Spleen (tissue), 7 donors: Measurements from ENCODE around the gene AAK1.

ENCODE experiments used
- POLR2A ChIP-seq, 3 donors: fragments of 450-650 bp; IDR thresholded peaks; one replicate each; pipeline ENCODE4 v1.5.1; 2017; ENCODE audit warnings: antibody characterized with exemption in 3 of 3, mild to moderate bottlenecking in 1 of 3
- POLR2AphosphoS5 ChIP-seq, 3 donors: sonication (generic); formaldehyde crosslinking; IDR thresholded peaks; one replicate each; pipeline ENCODE4 v1.5.1; 2017; ENCODE audit warnings: antibody characterized with exemption in 3 of 3
- TF ChIP-seq, protein P1 (sequence below), 11 experiments: fragments of 200-600 bp in 7 of 11; fragments of 450-650 bp in 4 of 11; sonication (generic) in 4 of 11; IDR thresholded peaks in 8 of 11; conservative IDR thresholded peaks in 3 of 11; 1 replicate in 7 of 11; 2 replicates in 4 of 11; pipeline versions ENCODE4 v1.4.0 to v1.8.0; 2016 to 2021; ENCODE audit warnings: antibody characterized with exemption in 11 of 11, inconsistent platforms in 4 of 11, mild to moderate bottlenecking in 1 of 11
- donor health status: DM: no; HTN: no; CAD: no; lungs with moderate emphysema.
- donor health status: DM: no; HTN: no; CAD: no.
- donor health status: DM: no; HTN: no; CAD: no.

DNA sequence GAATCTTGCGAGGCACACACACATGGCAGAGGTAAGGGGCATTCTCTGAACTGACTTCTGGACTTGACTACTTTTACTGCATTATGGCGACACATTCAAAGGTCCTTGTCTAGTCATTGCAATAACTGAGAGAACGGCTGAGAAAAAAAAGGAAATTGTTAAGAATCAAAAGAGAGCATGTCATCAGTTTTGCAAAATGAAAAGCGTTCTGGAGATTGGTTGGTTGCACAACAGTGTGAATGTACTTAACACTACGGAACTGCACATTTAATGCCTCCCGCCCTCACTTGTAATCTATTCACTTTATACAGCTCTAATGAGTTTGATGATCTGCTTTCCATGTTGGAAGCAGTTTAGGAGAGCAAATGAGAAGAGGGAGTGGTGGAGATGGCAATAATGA is 137.8 kb downstream of the AAK1 start:
- TF ChIP-seq, protein P1, sequence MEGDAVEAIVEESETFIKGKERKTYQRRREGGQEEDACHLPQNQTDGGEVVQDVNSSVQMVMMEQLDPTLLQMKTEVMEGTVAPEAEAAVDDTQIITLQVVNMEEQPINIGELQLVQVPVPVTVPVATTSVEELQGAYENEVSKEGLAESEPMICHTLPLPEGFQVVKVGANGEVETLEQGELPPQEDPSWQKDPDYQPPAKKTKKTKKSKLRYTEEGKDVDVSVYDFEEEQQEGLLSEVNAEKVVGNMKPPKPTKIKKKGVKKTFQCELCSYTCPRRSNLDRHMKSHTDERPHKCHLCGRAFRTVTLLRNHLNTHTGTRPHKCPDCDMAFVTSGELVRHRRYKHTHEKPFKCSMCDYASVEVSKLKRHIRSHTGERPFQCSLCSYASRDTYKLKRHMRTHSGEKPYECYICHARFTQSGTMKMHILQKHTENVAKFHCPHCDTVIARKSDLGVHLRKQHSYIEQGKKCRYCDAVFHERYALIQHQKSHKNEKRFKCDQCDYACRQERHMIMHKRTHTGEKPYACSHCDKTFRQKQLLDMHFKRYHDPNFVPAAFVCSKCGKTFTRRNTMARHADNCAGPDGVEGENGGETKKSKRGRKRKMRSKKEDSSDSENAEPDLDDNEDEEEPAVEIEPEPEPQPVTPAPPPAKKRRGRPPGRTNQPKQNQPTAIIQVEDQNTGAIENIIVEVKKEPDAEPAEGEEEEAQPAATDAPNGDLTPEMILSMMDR (IDR thresholded peaks at IDR 0.05 in 8 of 11, conservative IDR thresholded peaks at IDR 0.05 in 3 of 11) = no peak
- TF ChIP-seq POLR2AphosphoS5 (IDR thresholded peaks at IDR 0.05) (no peak), POLR2A (IDR thresholded peaks at IDR 0.05) (no peak)
